DMS79 treated with DMSO at 0.1 percent for 48 hours (cell line): ENCODE results near the gene TUBB6.
A peak's percentile ranks its signal among the peaks of the same experiment; 100 is the strongest.

Experiments
- DNase-seq: peaks from one replicate; lab custom pipeline; 2025; lab: John Stamatoyannopoulos, UW

TUBB6 gene

DNA sequence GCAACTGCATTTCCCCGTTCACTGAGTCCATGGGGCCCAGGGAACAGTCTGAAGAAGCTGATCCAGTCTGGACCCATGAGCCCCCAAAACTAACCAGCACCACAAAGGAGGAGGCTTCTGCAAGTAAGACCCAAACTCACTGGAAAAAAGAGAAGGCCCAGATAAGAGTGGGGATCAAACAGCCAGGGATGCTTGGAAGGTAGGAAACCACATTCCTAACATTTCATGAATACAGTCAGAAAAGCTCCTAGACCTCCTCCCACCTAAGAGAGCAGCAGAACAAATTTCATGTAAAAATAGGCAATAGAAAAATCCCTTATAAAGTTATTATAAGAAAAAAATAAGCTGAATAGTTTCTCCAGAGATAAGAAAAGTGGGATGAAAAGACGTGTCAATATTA, 30.3 kb downstream of the TUBB6 start:
- DNase-seq = no peak

DNA sequence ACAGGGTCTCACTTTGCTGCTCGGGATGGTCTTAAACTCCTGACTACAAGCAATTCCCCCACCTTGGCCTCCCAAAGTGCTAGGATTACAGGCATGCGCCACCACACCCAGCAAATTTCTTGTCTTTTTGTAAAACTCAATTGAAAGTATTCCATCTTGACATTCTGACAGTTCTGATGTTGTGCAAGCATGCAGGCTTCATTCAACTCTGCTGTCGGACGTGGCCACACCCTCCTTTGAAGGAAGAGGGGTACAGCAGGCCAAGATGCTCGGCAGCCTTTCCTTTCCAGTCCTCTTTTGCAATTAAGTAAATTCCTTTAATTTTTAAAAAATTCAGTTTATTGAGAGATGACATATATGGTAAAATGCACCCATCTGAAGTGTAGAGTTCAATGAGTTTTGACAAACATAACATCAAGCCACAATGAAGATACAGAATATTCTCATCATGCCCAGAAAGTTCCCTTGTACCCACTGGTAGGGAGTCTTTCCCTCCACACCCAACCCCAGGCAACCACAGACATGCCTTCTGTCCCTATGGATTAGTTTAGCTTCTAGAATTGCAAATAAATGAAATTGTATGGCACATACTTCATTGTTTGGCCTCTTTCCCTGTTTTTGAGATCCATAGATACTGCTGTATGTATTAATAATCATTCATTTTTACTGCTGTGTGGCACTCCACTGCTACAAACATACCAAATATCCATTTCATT, 33.1 kb downstream of the TUBB6 start:
- no peak for DNase-seq

DNA sequence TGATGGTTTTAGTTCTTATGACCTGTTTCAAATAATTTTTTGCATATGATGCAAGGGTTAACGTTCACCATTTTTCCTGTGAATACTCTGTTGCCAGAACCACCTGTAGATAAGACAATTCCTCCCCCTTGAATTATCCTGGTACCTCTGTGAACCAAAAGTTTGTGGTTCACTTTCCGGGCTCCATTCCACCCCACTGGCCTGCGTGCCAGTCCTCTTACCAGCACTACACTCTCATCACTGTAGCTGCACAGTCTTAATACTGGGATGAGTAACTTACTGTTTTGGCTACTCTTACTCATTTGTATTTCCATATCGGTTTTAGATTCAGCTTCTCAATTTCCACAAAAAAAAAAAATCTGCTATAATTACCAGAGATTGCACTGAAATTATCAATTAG, 34.6 kb downstream of the TUBB6 start:
- no peak for DNase-seq

DNA sequence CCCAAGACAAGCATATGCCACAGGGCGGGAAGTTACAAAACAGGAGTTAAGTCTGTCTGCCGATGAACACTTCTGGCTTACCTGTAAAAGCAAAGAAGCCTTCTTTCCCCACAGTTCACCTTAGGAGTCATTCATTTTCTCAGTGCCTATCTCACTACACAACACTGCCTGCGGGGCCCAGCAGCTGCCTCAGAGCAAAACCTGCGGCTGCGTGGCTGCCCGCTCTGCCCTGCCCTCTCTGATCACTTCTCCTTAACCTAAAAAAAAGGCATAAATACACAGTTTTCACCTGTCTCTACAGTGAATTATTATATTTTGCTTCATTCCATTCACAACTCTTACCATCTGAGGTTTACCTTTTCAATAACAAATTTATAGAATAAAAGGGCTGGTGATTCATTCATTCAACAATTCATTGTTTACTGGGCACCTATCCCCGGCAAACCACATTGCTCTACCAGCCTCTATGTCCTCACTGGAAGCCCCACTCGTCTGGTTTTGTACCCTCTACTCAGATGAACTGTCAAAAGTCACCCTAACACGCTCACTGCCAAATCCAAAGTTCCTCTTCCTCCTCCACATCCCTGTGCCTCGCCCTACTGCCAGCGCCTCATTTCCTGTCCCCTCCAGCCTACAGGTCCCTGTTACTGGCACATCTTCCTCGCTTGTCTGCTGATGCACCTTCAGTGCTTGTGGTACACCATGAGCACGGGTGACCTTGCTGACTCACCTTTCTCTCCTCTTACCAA, 37.6 kb downstream of the TUBB6 start:
- no peak for DNase-seq

DNA sequence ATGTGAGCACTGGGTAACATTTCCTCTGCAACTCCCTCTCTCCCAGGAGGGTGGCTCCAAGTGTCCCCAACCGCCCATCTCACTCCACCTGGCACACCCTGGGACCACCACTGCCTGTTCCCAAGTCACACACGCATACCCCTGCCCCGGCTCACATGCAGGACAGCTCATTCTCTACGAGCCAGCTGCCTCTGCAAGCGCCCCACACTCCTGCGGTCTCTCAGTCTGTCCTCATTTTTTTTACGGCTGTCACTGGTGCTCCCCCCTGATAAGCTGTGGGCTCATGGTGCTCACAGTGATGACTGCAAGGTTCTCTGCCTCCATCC, 38.2 kb downstream of the TUBB6 start:
- DNase-seq = no peak

DNA sequence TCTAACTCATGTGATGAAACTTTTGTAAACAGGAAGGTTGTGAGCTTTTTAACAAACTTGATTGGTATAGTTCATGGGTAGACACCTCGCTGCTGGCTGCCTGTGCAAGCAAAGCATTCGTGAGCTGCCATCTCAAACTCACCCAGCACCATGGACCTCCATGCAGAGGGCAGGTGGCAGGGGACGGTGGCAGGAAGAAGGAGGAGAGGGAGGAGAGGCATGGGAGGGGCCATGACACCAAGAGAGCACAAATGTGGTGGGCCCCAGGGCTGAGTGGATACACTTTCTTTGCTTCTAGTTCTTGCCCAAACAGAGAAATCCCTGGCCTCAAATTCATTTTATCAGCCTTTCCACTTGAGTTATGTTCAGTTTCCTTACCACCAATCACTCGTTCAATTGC, 39.9 kb downstream of the TUBB6 start:
- no peak for DNase-seq

DNA sequence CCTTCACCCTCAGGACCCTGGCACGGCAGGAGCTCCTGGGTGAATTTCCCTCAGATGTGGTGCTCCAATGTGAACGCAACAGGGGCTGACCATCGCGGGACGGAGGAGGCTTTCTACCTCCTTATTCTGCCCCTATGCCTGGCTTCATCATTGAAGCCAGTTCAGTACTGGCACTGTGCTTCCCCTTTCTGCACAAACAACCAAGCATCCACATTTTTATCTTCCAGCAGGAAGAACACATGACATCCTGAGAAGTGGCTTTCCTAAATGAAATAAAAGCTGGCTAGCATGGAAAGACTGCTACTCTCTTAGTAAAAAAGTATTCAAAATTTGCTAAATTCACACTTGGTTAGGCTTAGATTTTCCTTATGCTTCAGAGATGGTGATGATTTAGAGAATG, 44.1 kb downstream of the TUBB6 start:
- DNase-seq = no peak

DNA sequence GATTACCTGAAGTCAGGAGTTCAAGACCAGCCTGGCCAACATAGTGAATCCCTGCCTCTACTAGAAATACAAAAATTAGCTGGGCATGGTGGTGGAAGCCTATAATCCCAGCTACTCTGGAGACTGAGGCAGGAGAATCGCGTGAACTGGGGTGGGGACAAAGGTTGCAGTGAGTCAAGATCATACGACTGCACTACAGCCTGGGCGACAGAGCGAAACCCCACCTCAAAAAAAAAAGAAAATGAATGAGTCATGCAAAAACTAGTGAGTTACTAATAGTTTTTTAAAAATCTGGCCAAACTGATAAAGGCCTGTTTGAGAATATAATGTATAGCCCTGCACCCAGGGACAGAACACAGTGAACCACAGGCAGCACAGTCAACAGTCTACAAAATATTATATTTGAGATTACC, 51.5 kb downstream of the TUBB6 start:
- no peak for DNase-seq

DNA sequence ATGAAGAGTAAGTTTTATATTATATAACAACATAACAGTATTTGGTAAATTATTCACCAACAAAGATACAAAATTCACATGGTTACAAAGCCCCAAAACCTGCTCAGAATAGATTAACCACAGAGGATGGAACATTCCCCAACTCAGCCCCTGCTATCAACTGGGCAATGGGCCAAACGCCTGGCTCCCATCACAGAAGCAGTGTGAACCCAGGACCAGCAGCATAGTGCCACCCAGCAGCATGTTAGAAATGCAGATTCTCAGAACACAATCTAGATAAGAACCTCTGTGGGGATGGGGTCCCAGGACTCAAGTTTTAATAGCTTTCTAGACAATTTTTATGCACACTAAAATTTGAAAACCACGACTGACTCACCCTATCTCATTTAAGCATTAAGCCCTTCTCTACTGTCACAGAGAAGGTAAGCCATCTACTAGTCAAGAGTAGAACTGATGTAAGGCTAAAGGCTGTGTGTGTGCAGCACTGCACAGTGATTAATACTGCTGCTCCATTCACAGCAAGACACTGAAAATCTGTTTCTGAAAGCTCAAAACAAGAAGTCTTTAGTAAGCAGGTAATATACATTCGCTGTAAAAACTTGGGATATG, 53.8 kb downstream of the TUBB6 start:
- DNase-seq = no peak

DNA sequence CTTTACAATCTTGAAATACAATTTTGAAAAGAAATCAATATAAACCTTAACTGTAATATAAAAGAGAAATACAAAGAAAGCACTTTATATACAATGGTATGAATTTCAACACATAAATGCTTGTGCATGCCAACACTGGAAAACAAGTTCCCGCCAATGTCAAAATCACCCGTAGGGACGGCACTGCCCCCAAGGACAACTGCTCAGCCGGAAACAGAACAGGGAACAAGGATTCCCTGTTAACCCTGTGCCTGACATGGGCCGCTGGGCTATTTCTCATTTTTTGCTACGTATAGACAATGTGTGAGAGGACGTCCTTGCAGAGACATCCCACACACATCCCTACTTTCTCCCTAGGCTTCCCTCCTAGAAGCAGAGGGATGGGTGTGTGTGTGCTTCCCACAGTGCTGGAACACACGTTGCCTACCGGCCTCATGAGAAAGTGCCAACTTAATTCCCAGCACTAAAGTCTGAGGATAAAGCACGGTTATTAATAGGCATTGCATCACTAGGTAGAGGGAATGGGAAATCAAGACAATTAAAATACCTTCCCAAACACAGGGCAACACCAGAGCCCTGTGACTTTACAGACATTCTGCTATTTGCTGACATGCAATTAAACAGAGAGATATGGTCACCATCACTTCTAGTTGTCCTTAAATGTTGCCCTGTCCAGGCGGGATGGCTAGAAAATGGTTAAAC, 54.6 kb downstream of the TUBB6 start:
- DNase-seq = no peak

DNA sequence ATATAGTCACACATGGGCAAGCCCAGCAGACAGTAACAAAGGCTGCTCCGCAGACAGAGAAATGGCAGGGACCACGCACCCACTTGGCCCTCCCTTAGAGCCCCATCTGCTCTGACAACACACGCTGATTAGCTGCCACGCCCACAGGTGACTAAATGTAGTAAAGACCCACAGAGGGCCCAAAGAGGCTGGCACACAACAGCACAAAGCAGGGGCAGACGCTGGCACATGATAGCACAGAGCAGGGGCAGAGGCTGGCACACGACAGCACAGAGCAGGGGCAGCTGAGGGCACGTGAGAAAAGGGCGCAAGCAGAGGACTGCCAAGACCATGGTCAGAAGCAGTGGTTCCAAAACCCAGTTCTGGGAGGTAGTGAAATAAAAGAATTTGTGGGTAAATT, 58.3 kb downstream of the TUBB6 start:
- no peak for DNase-seq

DNA sequence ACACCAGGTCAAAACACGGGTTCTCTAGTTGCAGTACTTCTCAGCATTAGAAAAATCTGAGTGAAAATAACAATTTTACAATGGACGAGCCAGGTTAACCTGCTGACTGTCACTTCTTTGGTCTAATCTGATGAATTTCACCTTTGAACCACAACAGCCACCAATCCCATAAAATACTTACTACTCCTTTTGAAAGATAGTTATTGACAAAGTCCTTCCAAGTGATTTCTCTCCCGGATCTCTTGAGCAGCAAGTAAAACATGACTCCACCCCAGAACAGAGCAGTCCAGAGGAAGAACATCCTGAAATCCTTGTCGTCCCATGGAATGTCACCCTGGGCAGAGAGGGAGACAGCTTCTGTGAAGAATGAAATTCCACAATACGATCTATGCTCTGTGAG, 58.7 kb downstream of the TUBB6 start:
- no peak for DNase-seq

DNA sequence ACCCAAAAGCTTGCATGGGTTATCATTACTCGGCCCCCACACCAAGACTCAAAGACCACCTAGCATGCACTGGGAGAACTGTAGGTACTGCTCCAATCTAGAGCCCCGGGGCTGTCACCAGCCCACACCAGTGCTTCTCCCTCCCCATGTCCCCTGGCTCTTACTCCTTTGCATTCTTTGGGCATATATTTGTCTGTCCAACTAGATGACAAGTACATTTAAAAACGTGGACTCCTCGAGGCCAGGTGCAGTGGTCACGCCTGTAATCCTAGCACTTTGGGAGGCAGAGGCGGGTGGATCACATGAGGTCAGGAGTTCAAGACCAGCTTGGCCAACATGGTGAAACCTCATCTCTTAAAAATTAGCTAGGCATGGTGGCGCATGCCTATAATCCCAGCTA, 61.2 kb downstream of the TUBB6 start:
- no peak for DNase-seq

DNA sequence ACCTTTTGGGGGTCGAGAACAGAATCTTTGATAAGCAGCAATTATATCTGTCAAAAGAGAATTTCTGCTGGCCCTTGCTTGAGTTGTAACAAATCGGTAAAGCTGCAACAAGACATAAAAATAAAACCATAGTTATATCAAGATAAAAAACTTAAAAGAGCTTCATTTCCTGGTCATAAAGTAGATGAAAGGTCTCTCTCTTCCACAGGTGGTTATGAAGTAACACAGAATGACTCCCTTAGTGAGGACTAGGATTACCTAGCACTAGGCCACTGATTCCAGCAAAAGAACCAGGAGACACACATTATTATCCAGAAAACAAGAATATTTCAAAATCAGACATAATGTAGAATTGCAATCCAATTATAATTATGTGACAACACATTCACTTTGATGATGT, 63.5 kb downstream of the TUBB6 start:
- DNase-seq = no peak

DNA sequence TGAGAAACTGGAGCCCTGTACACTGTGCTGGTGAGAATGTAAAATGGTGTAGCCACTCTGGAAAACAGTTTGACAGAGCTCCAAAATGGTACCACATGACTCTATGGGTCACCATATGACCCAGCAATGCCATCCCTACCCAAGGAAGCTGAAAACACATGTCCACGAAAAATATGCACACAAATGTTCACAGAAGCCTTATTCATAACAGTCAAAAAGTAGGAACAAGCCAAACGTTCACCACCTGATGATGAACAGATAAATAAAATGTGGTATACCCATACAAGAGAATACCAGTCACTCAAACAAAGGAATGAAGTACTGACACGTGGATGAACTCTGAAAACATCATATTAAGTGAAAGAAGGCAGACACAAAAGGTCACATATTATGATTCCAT, 64.4 kb downstream of the TUBB6 start:
- DNase-seq = no peak

DNA sequence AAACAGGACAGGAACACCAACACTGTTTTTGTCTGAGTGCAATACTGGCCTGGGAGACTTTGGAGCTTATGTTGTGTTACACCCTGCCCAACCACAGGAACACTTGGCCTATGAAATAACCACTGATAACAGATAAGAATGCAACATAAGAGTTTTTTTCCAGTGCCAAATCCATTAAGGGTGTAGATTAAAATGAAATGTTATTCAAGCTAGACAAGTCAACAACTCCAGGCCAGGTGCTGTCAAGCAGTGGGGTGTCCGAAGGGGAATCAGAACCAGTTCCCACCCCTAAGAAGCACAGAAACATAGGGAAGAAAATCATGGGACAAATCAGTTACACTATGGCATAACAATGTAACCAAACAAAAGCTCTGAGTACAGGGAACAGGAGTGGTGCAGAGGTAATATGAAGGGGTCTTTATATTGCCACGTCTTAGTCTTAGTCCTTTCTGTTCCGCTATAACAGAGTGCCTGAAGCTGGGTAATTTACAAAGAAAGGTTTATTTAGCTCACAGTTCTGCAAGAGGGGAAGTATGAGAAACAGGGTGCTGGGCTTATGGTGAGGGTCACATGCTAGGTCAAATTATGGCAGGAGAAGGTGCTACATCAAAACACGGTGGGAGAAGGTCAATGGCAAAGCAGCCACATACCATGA, 65.2 kb downstream of the TUBB6 start:
- DNase-seq = peak; percentile 81

DNA sequence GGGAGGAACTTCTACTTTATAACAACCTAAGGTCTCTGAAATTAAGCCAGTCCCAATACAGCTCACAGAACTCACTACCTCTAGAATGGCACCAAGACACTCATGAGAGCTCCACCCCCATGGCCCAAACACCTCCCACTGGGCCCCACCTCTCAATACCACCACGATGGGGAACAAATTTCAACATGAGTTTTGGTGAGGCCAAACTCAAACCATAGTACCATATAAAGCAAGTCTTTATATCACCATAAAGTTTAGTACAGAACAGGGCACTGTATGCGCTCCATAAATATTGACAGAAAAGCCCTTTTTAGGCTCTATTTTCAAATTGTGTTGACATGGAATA, 65.7 kb downstream of the TUBB6 start:
- no peak for DNase-seq

DNA sequence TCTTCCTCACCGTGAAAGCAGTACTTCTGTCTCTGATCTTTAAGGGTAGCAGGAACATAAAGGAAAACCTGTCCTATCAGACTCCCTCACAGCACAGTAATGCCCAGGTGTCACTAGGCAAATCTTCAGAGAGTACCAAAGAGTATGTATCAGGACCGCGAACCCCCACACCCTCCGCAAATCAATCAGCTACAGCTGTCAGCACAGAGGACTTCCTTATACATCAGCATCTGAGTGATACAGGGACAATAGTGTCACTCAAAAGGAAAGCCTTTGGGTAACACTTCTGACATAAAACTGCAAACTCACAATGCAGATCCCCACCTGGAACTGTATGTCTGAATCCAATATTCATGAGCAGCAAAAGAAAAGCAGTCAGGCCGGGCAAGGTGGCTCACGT, 66.4 kb downstream of the TUBB6 start:
- DNase-seq = no peak
